Immature natural killer cell (primary cell): ENCODE measurements around the gene MATK. TPM values are rescaled to one million over a fixed set of nuclear protein-coding genes. Genes with fewer than 3 reads are reported as not detected.

Experiments
- DNase-seq, 3 donors: peaks; one replicate each; pipeline ENCODE4 v3.0.0; 2022; ENCODE audit warnings: mixed read lengths in 1 of 3
- H3K27ac Mint-ChIP-seq, 6 donors: one replicate each; pipeline ENCODE4 v1.8.0; 2020; ENCODE audit warnings: mixed read lengths in 6 of 6, mild to moderate bottlenecking in 5 of 6, inconsistent platforms in 4 of 6, moderate library complexity in 3 of 6
- H3K27me3 Mint-ChIP-seq, 3 donors: one replicate each; pipeline ENCODE4 v1.8.0; 2020 to 2021; ENCODE audit warnings: low read depth in 3 of 3, mild to moderate bottlenecking in 3 of 3, mixed read lengths in 3 of 3, moderate library complexity in 3 of 3, inconsistent platforms in 1 of 3
- H3K36me3 Mint-ChIP-seq, 3 donors: one replicate each; pipeline ENCODE4 v1.8.0; 2020; ENCODE audit warnings: mixed read lengths in 3 of 3, inconsistent platforms in 2 of 3, mild to moderate bottlenecking in 2 of 3
- H3K4me1 Mint-ChIP-seq, 2 donors: one replicate each; pipeline ENCODE4 v1.8.0; 2020; ENCODE audit warnings: inconsistent platforms in 2 of 2, mild to moderate bottlenecking in 2 of 2, mixed read lengths in 2 of 2, moderate library complexity in 1 of 2
- H3K4me3 Mint-ChIP-seq, 5 donors: one replicate each; pipeline ENCODE4 v1.8.0; 2020; ENCODE audit warnings: mild to moderate bottlenecking in 5 of 5, mixed read lengths in 5 of 5, inconsistent platforms in 3 of 5, moderate library complexity in 3 of 5
- H3K9me3 Mint-ChIP-seq, 6 donors: one replicate each; pipeline ENCODE4 v1.8.0; 2020; ENCODE audit warnings: mild to moderate bottlenecking in 6 of 6, mixed read lengths in 6 of 6, inconsistent platforms in 4 of 6, moderate library complexity in 3 of 6
- polyA plus RNA-seq, 3 donors: library from polyadenylated mRNA; unstranded; fragments of 300-500 nt; fragmentation: Illumina TruSeq; gene quantifications; one replicate each; pipeline ENCODE4 v1.2.3, GENCODE V29; 2021

MATK gene
- polyA plus RNA-seq, 3 donors from 2014 or later, result 326 to 436 (median 418) TPM

DNA sequence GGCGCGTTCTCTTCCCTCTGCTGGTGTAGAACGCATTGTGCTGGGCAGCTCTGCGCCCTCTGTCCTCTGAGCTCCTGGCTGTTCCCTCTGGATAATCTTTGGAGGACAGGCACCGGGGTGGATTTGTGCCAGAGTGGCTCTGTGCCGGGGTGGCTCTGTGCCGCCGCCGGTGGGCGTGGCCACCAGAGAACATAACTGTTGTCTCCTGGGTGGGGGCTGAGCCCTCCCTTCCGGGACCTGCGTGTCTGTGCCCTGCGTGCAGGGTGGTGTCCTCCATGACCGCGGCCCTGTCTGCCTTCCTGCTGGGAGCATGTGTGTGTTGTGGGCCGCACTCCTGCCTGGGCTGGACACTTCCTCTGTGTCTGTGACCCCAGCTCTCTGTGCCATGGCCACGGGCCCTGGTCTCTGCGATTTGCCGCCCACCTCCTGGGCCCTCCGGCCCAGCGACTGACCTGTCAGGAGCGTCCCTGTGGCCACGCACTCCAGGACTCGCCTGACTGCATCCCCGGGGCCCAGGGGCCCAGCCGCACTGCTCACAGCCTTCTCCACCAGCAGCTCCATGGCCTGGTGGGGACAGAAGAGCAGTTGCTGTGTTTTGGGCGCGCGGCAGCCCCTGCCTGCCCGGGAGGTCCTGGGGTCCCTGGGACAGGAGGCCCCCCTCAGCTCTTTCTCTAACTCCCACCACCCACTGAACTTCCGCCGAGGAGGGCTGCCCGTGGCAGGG lies 22.4 kb upstream of the MATK start:
- Mint-ChIP-seq H3K4me3 (peak overlapping the region in 3 of 5 donors; percentile 40 to 47 (median 46)), H3K9me3 (no peaks in the 10 kb centered on the region), H3K4me1 (peaks cover 66 to 82% of the 10 kb centered on the region in 2 donors), H3K27me3 (peaks cover 10 to 21% (median 11%) of the 10 kb centered on the region in 3 donors), H3K36me3 (no peaks in the 10 kb centered on the region), H3K27ac (peak overlapping the region; percentile 35 to 98 (median 85))
- DNase-seq, result no peak

GRCh38 chr19:3807574-3808354 lies 21.6 kb upstream of the MATK start:
- H3K4me3 Mint-ChIP-seq, result peak overlapping the region; percentile 30 to 84 (median 46)
- peaks cover 6 to 15% (median 11%) of the 10 kb centered on the region in 3 donors for H3K27me3 Mint-ChIP-seq
- H3K27ac Mint-ChIP-seq, result peak overlapping the region; percentile 27 to 98 (median 89)
- no peaks in the 10 kb centered on the region for H3K36me3 Mint-ChIP-seq
- no peaks in the 10 kb centered on the region for H3K9me3 Mint-ChIP-seq
- peaks cover 58 to 76% of the 10 kb centered on the region in 2 donors for H3K4me1 Mint-ChIP-seq
- DNase-seq, result no peak

- peak overlapping the region; percentile 86 to 98 (median 92) for H3K27ac Mint-ChIP-seq
- H3K4me3 Mint-ChIP-seq, result peak overlapping the region in 2 of 5 donors; percentile 70 to 84
- peaks cover 52 to 72% of the 10 kb centered on the region in 2 donors for H3K4me1 Mint-ChIP-seq
- DNase-seq, result no peak
- no peaks in the 10 kb centered on the region for H3K36me3 Mint-ChIP-seq
- H3K27me3 Mint-ChIP-seq, result peaks cover 2 to 8% (median 5%) of the 10 kb centered on the region in 3 donors
- H3K9me3 Mint-ChIP-seq, result no peaks in the 10 kb centered on the region
These were observed 20.9 kb upstream of the MATK start for GRCh38 chr19:3807131-3807480.

DNA sequence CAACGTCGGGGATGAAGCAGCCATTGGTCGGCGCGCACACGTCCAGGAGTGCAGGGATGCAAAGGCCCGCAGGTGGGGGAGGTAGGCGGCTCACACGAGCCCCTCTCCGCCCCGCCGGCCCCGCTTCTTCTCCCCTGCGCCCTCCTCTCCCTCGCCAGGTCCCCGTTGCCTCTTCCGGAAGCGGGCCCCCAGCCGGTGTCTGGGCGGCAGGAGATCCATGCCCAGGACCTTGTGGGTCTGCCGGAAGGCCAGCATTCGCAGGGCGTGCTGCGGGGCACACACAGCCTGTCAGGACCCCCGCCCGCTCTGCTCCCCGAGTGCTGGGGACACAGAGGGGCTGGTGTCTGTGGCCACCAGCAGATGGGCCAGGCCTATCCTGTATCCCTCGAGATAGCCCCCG lies 19.7 kb upstream of the MATK start:
- H3K4me1 Mint-ChIP-seq, result peaks cover 54 to 71% of the 10 kb centered on the region in 2 donors
- H3K4me3 Mint-ChIP-seq, result peak overlapping the region in 2 of 5 donors; percentile 33 to 49
- no peaks in the 10 kb centered on the region for H3K36me3 Mint-ChIP-seq
- H3K9me3 Mint-ChIP-seq, result no peaks in the 10 kb centered on the region
- DNase-seq, result no peak
- H3K27ac Mint-ChIP-seq, result peak overlapping the region in 3 of 6 donors; percentile 82 to 94 (median 84)
- peaks cover 4 to 16% (median 10%) of the 10 kb centered on the region in 3 donors for H3K27me3 Mint-ChIP-seq

DNA sequence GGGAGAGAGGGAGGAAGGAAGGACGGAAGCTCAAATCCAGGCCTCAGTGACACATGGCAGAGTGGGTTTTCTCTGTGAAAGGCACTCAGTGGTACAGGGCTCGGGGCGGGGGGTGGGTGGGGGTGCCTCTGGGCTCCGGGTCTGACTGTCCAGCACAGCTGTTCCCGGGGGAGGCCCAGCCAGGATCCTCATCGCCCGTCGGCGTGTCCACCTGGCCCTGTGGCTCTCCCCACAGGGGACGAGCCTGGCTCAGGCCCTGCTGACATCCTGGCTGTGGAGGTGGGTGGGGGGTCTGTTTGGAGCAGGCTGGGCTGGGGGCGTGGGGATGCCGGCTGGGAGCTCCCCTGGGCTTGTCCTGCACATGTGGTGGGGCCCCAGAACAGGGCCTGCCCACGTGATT lies 18.2 kb upstream of the MATK start:
- Mint-ChIP-seq H3K36me3 (no peaks in the 10 kb centered on the region), H3K27ac (peak overlapping the region; percentile 71 to 94 (median 84)), H3K4me3 (peak overlapping the region in 1 of 5 donors; percentile 18), H3K9me3 (no peaks in the 10 kb centered on the region), H3K4me1 (peaks cover 61 to 73% of the 10 kb centered on the region in 2 donors), H3K27me3 (peaks cover 4 to 20% (median 15%) of the 10 kb centered on the region in 3 donors)
- no peak for DNase-seq

DNA sequence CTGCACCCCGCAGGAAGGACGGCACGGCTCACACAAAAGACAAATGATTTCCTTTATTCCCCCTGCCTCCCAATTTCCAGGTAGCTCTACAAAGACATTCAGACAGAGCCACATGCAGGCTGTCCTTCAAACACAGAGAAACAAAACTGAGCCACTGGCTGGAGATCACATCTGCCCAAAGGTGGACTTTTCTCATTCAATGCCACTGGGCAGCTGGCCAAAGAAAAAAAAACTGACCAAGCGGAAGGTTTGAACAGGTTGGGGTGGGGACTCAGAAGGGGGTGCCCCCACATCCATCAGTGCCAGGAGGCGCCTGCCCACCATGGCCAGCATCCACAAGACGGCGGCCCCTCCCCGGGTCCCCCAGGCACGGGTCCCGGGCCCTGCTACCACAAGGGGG lies 17.8 kb upstream of the MATK start:
- Mint-ChIP-seq H3K9me3 (no peaks in the 10 kb centered on the region), H3K4me3 (peak overlapping the region; percentile 24 to 67 (median 38)), H3K27me3 (peaks cover 4 to 20% (median 17%) of the 10 kb centered on the region in 3 donors)

DNA sequence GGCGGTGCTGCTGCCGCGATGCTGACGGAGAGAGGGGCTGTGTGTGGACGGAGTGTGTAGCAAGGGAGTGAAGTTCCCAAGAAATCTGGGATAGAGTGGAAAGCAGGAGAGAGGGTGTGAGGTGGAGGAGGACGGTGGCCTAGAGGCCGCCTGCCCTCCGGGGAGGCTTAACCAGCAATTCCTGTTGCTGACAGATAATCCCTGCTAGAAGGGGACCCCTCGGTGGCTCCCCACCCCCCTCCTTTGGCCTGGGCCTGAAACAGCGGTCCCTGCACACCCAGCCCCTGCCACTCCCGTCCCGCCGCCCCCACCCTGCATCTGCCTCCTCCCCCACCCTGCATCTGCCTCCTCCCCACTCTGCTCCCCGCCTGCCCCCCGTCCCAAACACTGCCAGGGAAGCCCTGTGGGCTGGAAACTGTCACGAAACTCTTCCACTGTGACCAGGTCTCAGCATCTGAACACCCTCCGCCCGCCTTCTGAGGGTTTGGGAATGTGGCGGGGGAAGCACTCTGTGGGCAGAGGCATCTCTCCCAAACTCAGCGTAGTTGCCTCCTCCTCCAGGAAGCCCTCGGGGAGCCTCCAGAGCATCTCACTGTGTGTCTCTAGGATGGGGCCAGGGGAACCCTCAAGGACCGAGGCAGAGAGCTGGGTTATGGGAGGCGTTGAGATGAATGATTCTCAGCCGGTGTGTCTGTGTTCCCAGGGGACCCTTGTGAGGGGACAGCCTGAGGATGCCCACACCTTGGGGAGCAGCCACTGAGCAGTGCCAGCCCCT lies 17.1 kb upstream of the MATK start:
- H3K36me3 Mint-ChIP-seq, result peaks cover 0 to under 1% (median 0%) of the 10 kb centered on the region in 3 donors
- peaks cover 0 to under 1% (median 0%) of the 10 kb centered on the region in 6 donors for H3K9me3 Mint-ChIP-seq
- no peak for DNase-seq
- peak overlapping the region in 3 of 5 donors; percentile 12 to 36 (median 25) for H3K4me3 Mint-ChIP-seq
- H3K4me1 Mint-ChIP-seq, result peaks cover 66 to 74% of the 10 kb centered on the region in 2 donors
- peaks cover 4 to 17% (median 17%) of the 10 kb centered on the region in 3 donors for H3K27me3 Mint-ChIP-seq
- peak overlapping the region; percentile 51 to 89 (median 81) for H3K27ac Mint-ChIP-seq

More for the DNA sequence above, 17.8 kb upstream of the MATK start:
- peaks cover 66 to 73% of the 10 kb centered on the region in 2 donors for H3K4me1 Mint-ChIP-seq
- no peak for DNase-seq
- H3K36me3 Mint-ChIP-seq, result no peaks in the 10 kb centered on the region
- H3K27ac Mint-ChIP-seq, result peak overlapping the region; percentile 51 to 92 (median 84)

DNA sequence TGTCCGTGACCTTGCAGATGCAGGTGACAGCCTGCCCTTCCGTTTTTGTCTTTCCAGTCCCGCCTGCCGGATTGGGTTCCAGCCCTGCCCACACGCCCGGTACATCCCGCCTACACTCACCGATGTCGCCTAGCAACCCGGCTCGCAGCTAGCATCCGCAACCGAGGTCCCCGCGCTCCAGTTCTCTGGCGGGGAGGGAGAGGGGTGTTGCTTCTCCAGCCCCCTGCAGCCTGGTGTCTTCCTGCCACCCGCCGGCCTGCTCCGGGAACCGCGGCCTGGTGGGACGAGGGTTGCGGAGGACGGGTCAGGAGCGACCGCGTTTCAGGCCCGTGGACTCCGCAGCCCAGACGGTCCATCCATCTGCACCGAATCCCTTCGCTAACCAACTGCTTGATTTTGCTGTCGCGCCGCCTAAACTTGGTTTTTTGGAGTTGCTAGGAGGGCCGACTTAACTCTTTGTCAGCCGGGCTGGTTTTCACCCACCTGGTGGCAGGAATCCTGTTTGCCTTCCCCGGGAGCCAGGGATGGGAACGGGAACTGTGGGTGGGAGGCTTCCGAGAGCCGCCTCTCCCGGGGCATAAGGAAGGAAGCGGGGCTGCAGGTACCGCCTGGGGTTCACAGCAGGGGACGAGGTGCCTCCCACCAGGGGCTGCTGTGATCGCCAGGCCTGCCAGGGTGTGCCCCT lies 15.4 kb upstream of the MATK start:
- H3K36me3 Mint-ChIP-seq, result peaks cover 5 to 9% (median 9%) of the 10 kb centered on the region in 3 donors
- H3K4me1 Mint-ChIP-seq, result peaks cover 65 to 71% of the 10 kb centered on the region in 2 donors
- H3K27ac Mint-ChIP-seq, result peak overlapping the region; percentile 62 to 95 (median 91)
- DNase-seq, result peak; percentile 84 to 88 (median 87)
- peaks cover 8 to 20% (median 19%) of the 10 kb centered on the region in 3 donors for H3K27me3 Mint-ChIP-seq
- H3K9me3 Mint-ChIP-seq, result peaks cover 0 to 10% (median 3%) of the 10 kb centered on the region in 6 donors
- peak overlapping the region; percentile 79 to 87 (median 85) for H3K4me3 Mint-ChIP-seq

DNA sequence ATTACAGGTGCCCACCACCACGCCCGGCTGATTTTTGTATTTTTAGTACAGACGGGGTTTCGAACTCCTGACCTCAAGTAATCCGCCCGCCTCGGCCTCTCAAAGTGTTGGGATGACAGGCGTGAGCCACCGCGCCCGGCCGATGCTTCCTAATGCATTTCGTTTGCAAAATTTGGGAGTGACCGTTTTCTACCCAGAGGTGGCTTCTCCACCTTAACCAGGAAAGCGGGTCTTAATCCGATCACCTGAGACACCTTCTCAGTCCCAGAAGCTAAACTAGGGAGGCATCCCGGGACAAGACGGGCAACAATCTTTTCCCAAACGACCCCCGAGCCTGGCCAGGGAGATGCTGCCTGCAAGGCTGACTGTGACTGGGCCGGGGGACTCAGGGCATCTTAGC lies 14.8 kb upstream of the MATK start:
- H3K9me3 Mint-ChIP-seq, result peaks cover 0 to 11% (median 5%) of the 10 kb centered on the region in 6 donors
- H3K4me1 Mint-ChIP-seq, result peaks cover 68 to 70% of the 10 kb centered on the region in 2 donors
- peak overlapping the region; percentile 79 to 87 (median 85) for H3K4me3 Mint-ChIP-seq
- H3K36me3 Mint-ChIP-seq, result peaks cover 6 to 10% (median 9%) of the 10 kb centered on the region in 3 donors
- H3K27ac Mint-ChIP-seq, result peak overlapping the region; percentile 62 to 95 (median 91)
- peaks cover 8 to 20% (median 18%) of the 10 kb centered on the region in 3 donors for H3K27me3 Mint-ChIP-seq
- no peak for DNase-seq

- H3K4me3 Mint-ChIP-seq, result peak overlapping the region; percentile 68 to 87 (median 72)
- peaks cover 0 to 11% (median 5%) of the 10 kb centered on the region in 6 donors for H3K9me3 Mint-ChIP-seq
- H3K27me3 Mint-ChIP-seq, result peaks cover 8 to 20% (median 17%) of the 10 kb centered on the region in 3 donors
- H3K36me3 Mint-ChIP-seq, result peaks cover 6 to 10% (median 9%) of the 10 kb centered on the region in 3 donors
- peaks cover 63 to 68% of the 10 kb centered on the region in 2 donors for H3K4me1 Mint-ChIP-seq
- peak; percentile 80 to 83 (median 82) for DNase-seq
- peak overlapping the region; percentile 83 to 97 (median 94) for H3K27ac Mint-ChIP-seq
These were observed 12.0 kb upstream of the MATK start for GRCh38 chr19:3798137-3798536.

- H3K9me3 Mint-ChIP-seq, result peaks cover 0 to 11% (median 5%) of the 10 kb centered on the region in 6 donors
- H3K27ac Mint-ChIP-seq, result peak overlapping the region; percentile 39 to 95 (median 90)
- peak overlapping the region in 1 of 5 donors; percentile 41 for H3K4me3 Mint-ChIP-seq
- no peak for DNase-seq
- peaks cover 69 to 74% of the 10 kb centered on the region in 2 donors for H3K4me1 Mint-ChIP-seq
- H3K36me3 Mint-ChIP-seq, result peaks cover 6 to 14% (median 10%) of the 10 kb centered on the region in 3 donors
- peaks cover 7 to 17% (median 16%) of the 10 kb centered on the region in 3 donors for H3K27me3 Mint-ChIP-seq
These were observed 10.2 kb upstream of the MATK start for GRCh38 chr19:3796358-3796757.

- peak overlapping the region in 3 of 5 donors; percentile 8 to 32 (median 23) for H3K4me3 Mint-ChIP-seq
- peak overlapping the region in 5 of 6 donors; percentile 52 to 68 (median 60) for H3K27ac Mint-ChIP-seq
- H3K9me3 Mint-ChIP-seq, result peaks cover 0 to 11% (median 5%) of the 10 kb centered on the region in 6 donors
- H3K36me3 Mint-ChIP-seq, result peaks cover 6 to 14% (median 10%) of the 10 kb centered on the region in 3 donors
- peaks cover 13 to 20% (median 14%) of the 10 kb centered on the region in 3 donors for H3K27me3 Mint-ChIP-seq
- peaks cover 71 to 80% of the 10 kb centered on the region in 2 donors for H3K4me1 Mint-ChIP-seq
- DNase-seq, result no peak
These were observed 7.6 kb upstream of the MATK start for GRCh38 chr19:3793799-3794198.
